ENCODE results near the gene RPL7A. TPM values are rescaled to one million over a fixed set of nuclear protein-coding genes. Genes with fewer than 3 reads are reported as not detected.

RPL7A gene
- total RNA-seq, 1 donor from 2014 or later = 2,220 TPM

GRCh38 chr9:133393399-133393798 lies 45.4 kb downstream of the RPL7A start:
- no peak for TF ChIP-seq CTCF (IDR thresholded peaks at IDR 0.05; ENCODE audit: unreplicated experiment)
- Mint-ChIP-seq H3K4me3 (no peak overlapping the region), H3K4me1 (no peaks in the 10 kb centered on the region), H3K36me3 (no peaks in the 10 kb centered on the region), H3K27me3 (ENCODE audit: low read depth) (peaks cover 39% of the 10 kb centered on the region), H3K9me3 (no peaks in the 10 kb centered on the region), H3K27ac (no peak overlapping the region)
- DNase-seq (ENCODE audit: low spot score in 2 of 2, unreplicated experiment in 2 of 2) = no peak

GRCh38 chr9:133394687-133395271 lies 46.8 kb downstream of the RPL7A start:
- H3K27me3 Mint-ChIP-seq (ENCODE audit: low read depth) = peaks cover 40% of the 10 kb centered on the region
- H3K4me3 Mint-ChIP-seq = no peak overlapping the region
- no peaks in the 10 kb centered on the region for H3K36me3 Mint-ChIP-seq
- DNase-seq (ENCODE audit: low spot score in 2 of 2, unreplicated experiment in 2 of 2) = no peak
- H3K9me3 Mint-ChIP-seq = no peaks in the 10 kb centered on the region
- no peaks in the 10 kb centered on the region for H3K4me1 Mint-ChIP-seq
- no peak for TF ChIP-seq CTCF (IDR thresholded peaks at IDR 0.05; ENCODE audit: unreplicated experiment)
- no peak overlapping the region for H3K27ac Mint-ChIP-seq

- H3K27me3 Mint-ChIP-seq (ENCODE audit: low read depth) = peaks cover 37% of the 10 kb centered on the region
- no peak for TF ChIP-seq CTCF (IDR thresholded peaks at IDR 0.05; ENCODE audit: unreplicated experiment)
- DNase-seq (ENCODE audit: low spot score in 2 of 2, unreplicated experiment in 2 of 2) = no peak
Measured at GRCh38 chr9:133396952-133397351, 48.9 kb downstream of the RPL7A start.

GRCh38 chr9:133397370-133397769 lies 49.4 kb downstream of the RPL7A start:
- H3K9me3 Mint-ChIP-seq = no peaks in the 10 kb centered on the region
- no peak for DNase-seq (ENCODE audit: low spot score in 2 of 2, unreplicated experiment in 2 of 2)
- TF ChIP-seq CTCF (IDR thresholded peaks at IDR 0.05; ENCODE audit: unreplicated experiment) = no peak
- no peaks in the 10 kb centered on the region for H3K4me1 Mint-ChIP-seq
- no peak overlapping the region for H3K27ac Mint-ChIP-seq
- H3K4me3 Mint-ChIP-seq = no peak overlapping the region
- peaks cover 37% of the 10 kb centered on the region for H3K27me3 Mint-ChIP-seq (ENCODE audit: low read depth)
- H3K36me3 Mint-ChIP-seq = no peaks in the 10 kb centered on the region

More at GRCh38 chr9:133396952-133397351, 48.9 kb downstream of the RPL7A start:
- Mint-ChIP-seq H3K4me1 (no peaks in the 10 kb centered on the region), H3K9me3 (no peaks in the 10 kb centered on the region), H3K27ac (no peak overlapping the region), H3K4me3 (no peak overlapping the region), H3K36me3 (no peaks in the 10 kb centered on the region)

- no peak overlapping the region for H3K4me3 Mint-ChIP-seq
- H3K36me3 Mint-ChIP-seq = no peaks in the 10 kb centered on the region
- peaks cover 37% of the 10 kb centered on the region for H3K27me3 Mint-ChIP-seq (ENCODE audit: low read depth)
- no peak for TF ChIP-seq CTCF (IDR thresholded peaks at IDR 0.05; ENCODE audit: unreplicated experiment)
- H3K27ac Mint-ChIP-seq = no peak overlapping the region
- no peaks in the 10 kb centered on the region for H3K4me1 Mint-ChIP-seq
- H3K9me3 Mint-ChIP-seq = no peaks in the 10 kb centered on the region
- no peak for DNase-seq (ENCODE audit: low spot score in 2 of 2, unreplicated experiment in 2 of 2)
Measured at GRCh38 chr9:133397895-133398294, 49.9 kb downstream of the RPL7A start.

GRCh38 chr9:133400292-133400691 lies 52.3 kb downstream of the RPL7A start:
- Mint-ChIP-seq H3K36me3 (peaks cover under 1% of the 10 kb centered on the region), H3K9me3 (no peaks in the 10 kb centered on the region), H3K27ac (no peak overlapping the region), H3K27me3 (ENCODE audit: low read depth) (peaks cover 28% of the 10 kb centered on the region), H3K4me3 (no peak overlapping the region), H3K4me1 (no peaks in the 10 kb centered on the region)
- no peak for TF ChIP-seq CTCF (IDR thresholded peaks at IDR 0.05; ENCODE audit: unreplicated experiment)
- no peak for DNase-seq (ENCODE audit: low spot score in 2 of 2, unreplicated experiment in 2 of 2)
